Measurements from ENCODE around the gene ABCC3.

The ABCC3 gene, protein sequence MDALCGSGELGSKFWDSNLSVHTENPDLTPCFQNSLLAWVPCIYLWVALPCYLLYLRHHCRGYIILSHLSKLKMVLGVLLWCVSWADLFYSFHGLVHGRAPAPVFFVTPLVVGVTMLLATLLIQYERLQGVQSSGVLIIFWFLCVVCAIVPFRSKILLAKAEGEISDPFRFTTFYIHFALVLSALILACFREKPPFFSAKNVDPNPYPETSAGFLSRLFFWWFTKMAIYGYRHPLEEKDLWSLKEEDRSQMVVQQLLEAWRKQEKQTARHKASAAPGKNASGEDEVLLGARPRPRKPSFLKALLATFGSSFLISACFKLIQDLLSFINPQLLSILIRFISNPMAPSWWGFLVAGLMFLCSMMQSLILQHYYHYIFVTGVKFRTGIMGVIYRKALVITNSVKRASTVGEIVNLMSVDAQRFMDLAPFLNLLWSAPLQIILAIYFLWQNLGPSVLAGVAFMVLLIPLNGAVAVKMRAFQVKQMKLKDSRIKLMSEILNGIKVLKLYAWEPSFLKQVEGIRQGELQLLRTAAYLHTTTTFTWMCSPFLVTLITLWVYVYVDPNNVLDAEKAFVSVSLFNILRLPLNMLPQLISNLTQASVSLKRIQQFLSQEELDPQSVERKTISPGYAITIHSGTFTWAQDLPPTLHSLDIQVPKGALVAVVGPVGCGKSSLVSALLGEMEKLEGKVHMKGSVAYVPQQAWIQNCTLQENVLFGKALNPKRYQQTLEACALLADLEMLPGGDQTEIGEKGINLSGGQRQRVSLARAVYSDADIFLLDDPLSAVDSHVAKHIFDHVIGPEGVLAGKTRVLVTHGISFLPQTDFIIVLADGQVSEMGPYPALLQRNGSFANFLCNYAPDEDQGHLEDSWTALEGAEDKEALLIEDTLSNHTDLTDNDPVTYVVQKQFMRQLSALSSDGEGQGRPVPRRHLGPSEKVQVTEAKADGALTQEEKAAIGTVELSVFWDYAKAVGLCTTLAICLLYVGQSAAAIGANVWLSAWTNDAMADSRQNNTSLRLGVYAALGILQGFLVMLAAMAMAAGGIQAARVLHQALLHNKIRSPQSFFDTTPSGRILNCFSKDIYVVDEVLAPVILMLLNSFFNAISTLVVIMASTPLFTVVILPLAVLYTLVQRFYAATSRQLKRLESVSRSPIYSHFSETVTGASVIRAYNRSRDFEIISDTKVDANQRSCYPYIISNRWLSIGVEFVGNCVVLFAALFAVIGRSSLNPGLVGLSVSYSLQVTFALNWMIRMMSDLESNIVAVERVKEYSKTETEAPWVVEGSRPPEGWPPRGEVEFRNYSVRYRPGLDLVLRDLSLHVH (N-terminal part only)

DNA sequence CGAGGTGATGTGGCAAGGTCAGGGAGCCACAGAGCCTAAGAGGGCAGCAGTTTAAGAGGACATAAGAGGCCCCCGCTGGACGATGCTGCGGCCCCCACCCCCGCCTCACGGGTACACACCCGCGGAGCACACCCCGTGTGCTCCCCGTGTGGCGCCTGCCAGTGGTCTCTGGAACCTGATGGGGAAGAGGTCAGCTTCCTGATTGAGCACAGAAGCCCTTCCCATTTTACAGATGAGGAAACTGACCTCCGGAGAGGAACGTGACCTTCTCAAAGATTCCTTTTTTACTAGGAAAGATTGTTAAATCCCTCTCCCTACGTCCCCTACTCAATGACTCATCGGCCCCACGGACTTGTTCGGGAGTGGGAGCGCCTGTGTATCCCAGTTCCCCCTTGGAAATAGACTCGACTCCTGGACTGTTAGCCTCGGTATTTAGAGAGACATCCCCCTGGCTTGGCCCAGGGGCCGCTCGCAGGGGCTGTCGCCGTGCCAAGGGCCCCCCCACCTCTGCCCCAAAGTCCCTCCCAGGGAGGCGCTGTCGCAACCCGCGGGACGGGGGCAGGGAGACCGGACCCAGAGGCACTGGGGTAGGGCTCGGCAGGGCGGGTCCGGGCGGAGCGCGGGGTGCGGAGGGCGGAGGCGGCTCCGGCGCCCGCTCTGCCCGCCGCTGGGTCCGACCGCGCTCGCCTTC, at the start of gene ABCC3:
ABCC3 (plus strand) TSS at position 658 of the 691 bp plus-strand sequence. CDS start 56 bp downstream, outside the sequence.
- DNase-seq: no peak

DNA sequence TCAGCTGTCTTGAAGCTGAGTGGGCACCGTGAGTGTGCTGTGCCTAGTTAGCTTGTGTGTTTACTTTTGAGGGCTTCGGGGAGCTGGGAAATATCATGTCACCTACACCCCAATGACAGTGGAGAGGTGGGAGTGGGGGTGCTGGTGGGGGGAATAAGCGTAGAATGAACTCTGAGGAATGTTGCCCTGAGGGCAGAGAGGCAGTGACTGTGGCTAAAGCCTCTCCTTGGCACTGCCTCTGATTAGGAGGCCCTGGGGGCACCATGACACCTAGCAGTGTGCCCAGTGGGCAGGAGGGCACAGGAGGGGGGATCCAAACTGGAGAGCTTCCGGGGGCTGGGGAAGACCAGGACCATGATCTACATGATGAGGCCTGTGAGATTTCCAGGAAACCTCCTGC, 49.3 kb upstream of the ABCC3 start:
- no peak for DNase-seq

DNA sequence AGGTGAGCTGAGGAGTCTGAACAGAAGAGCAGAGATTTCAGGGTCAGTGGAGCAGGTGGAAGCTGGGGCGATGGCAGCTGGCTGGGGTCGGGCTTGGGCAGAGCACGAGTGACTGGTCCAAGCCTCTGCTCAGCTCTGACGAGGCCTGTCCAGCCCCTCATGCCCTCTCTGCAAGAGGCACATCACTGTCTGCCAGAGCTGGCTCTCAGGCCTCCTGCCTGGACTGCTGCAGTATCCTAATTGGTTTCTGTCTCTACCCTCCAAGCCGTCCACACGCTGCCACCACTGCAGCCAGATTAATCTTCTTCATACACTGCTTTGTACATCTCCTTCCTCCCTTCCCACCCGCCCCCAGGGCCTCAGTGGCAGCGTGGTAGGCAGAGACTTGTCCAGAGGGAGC, 48.8 kb upstream of the ABCC3 start:
- no peak for DNase-seq

DNA sequence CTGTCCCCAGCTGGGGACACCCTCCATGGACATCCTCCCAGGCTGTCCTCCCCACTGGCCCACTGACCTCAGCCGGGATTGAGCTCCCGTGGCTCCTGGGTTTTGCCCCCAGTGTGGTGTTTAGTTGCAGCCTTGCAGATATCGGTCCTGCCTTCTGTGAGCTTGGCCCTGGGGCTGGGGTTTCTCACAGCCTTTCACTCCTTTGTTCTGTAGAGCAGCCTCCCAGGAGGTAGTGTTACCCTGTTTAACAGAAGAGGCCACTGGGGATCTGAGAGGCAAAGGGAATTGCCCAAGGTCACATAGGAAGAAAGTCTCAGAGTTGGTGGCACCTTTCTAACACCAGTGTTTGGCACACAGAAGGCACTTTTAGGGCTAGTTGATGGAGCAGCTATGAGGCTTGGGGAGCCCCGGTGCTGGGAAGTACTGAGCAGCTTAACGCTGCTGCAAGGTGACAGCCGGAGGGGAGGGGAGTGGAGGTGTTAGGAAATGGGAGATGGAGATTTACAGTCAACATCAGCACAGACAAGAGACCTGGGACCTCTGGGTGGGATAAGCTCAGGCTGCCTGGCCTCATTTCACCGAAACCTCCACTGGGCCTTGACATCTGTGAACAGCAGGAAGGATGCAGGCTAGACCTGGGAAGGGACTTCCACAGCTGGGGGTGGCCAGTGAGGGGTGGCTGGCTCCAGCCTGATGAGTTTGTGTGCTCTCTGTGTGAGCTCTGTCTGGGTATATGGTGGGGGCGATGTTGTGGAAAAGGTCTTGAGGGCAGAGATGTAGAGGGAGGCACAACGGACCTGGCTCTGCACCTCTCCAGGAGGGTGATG, 48.0 kb upstream of the ABCC3 start:
- DNase-seq: no peak

- no peak for DNase-seq
Measured at GRCh38 chr17:50587571-50587970, 47.1 kb upstream of the ABCC3 start.

DNA sequence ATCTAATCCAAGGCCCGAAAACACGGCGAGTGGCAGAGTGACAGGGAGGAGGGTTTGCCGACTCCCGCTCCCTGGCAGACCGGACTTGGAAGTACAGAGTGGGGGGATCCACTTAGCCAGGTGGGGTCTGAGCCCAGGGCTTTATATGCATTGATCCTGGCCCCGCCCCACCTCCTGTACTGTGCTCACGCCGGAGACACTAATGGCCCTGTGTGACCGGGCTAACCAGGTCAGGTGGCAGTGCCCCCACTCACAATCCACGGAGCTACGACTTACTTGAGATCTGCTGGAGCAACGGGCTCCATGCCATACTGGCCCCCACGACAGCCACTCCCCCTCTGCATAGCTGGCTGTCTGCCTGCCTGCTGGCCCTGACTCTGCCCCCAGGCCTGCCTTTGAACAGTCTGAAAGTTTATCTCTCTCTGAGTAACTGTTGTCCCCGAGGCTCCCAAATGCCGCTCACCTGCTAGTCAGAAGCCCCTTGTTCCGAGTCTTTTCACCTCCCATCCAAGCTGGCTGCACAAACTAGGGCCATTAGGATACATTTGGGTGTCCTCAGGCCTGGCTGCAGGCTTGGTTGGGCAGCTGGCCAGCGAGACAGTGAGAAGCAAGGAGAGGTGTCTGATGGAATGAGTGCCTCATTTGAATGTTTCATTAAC, 46.2 kb upstream of the ABCC3 start:
- no peak for DNase-seq

DNA sequence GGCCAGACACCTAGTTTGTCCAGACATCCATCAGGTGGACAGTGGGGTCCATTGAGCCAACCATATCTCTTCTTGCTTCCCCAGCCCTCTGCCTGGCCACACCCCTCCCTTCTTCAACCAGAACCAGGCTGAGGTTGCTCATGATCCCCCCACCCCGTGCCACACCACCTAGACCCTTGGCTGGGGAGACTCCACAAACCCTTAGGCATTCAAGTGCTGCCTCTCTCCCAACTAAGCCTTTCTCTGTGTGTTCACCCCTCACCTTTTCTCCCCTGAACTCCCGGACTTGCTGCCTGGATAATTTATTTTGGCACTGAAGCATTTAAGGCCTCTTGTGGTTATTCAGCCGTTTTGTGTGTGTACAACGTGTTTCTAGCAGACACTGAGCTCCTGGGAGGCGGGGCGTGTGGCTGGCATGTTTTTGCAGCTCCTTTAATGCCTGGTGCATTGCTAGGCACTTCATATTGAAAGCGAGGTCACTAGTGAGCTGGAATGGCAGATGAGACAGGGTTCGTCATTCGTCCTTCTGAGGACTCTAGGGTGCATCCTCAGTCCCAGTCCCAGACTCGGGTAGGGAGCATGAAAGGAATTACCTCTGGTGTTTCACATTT, 45.5 kb upstream of the ABCC3 start:
- DNase-seq: no peak

DNA sequence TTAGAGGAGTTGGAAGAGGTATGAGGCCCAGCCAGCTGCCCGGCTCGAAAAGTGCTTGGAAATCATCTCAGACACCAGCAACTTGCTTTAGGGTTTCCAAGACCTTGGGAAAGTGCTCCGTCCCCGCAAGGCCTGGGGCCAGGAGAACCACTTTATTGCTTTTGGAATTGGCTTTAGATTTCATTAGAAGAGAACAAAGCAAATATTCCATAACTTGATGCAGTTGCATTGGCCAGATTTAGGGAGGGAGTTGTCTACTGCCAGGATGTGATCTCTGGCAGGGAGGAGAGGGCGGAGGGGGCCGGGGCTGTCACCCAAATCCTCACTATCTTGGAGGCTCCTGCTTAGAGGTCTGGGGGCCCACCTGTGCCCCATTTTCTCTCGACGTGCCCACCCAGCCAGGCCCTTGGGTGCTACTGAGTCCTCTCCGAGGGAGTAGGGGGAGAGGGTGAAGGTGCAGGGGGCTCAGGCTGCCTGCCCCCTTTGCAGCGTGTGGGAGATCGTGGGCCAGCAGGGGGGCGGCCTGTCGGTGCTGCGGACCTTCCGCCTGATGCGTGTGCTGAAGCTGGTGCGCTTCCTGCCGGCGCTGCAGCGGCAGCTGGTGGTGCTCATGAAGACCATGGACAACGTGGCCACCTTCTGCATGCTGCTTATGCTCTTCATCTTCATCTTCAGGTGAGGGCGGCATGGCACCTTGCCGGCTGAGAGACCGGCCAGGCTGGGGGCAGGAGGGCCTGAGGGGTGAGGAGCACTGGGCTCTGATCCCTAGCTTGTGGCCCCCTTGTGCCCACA, 43.5 kb upstream of the ABCC3 start:
- DNase-seq: no peak

DNA sequence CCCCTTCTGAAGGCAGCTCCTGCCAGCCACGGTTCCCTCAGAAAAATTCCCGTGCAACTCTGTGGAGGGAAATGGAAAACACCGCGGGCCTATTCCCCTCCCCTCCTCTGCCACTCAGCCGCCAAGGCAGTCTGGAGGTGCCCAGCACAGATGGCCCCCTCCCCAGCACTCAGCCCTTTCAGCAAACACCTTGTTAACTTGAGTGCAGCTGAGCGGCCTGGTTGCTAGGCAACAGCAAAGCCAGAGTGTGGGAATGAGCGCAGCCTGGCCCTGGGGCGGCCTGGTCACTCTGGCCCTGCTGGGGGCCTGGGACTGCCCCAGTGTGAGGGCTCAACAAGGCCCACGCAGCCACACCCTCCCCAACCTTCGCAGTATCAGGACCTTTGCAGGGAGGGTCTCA, 41.4 kb upstream of the ABCC3 start:
- no peak for DNase-seq

- DNase-seq: no peak
Measured at GRCh38 chr17:50594128-50594823, 40.4 kb upstream of the ABCC3 start.

GRCh38 chr17:50594892-50595291, 39.8 kb upstream of the ABCC3 start:
- no peak for DNase-seq

DNA sequence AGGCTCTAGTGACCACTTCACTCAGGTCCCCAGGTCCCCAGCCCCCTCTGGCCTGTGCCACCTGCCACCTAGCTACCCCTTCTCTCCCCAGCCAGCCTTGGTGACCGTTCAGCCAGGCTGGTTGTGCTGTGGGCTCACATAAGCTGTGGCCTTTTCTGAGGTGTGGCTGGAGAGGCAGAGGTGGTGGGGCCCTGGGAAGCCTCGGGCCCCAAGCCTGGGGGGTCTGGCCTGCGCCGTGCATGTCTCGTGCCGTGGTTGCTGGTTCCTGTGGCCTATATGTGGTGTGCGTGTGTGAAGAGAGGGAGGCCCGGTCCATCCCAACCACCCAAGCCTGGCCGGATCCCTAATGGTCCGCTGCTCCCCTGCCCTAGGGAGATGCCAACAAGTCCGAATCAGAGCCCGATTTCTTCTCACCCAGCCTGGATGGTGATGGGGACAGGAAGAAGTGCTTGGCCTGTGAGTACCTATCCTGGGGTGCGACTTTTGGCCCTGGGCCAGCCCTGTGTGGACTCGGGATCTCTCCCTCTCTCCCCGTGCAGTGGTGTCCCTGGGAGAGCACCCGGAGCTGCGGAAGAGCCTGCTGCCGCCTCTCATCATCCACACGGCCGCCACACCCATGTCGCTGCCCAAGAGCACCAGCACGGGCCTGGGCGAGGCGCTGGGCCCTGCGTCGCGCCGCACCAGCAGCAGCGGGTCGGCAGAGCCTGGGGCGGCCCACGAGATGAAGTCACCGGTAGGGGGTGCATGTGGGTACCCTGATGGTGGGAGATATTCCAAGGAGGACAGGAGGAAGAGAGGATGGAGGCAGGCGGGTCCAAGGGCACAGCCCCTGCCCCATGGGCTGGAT, 38.3 kb upstream of the ABCC3 start:
- DNase-seq: no peak

DNA sequence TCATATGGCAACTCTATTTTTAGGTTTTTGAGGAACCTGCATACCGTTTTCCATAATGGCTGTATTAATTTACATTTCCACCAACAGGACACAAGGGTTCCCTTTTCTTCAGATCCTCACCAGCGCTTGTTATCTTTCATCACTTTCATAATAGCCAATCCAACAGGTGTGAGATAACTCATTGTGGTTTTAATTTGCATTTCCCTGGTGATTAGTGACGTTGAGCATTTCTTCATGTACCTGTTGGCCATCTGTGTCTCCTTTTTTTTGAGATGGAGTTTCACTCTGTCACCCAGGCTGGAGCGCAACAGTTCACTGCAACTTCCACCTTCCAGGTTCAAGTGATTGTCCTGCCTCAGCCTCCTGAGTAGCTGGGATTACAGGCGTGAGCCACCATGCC, 36.2 kb upstream of the ABCC3 start:
- DNase-seq: no peak

- no peak for DNase-seq
Measured at GRCh38 chr17:50599606-50600005, 35.1 kb upstream of the ABCC3 start.

DNA sequence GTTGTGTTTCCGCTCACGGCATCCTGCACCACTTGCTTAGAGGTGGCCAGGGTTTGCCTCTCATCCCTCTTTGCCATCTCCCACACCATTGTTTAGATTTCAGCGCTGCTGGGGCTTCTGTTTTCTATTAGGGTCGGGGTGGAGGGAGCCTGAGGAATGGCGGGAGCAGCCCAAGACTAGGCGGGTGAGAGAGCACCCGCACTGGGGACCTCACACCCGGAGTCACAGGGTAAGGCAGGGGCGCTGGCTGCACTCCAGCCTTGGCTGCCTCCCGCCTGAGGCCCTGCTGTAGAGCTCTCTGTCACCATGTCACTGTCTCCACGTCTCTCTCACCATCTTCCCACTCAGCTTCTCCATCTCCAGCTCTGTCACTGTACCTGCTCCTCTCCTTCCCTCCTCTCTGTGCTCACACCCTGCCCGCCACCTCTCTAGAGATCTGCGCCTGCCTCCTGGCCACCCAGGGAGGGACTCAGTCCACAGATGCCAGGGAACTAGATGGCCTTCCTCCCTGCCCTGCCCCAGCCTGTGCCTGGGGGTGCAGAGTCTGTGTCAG, 32.8 kb upstream of the ABCC3 start:
- DNase-seq: no peak

GRCh38 chr17:50602836-50603235, 31.8 kb upstream of the ABCC3 start:
- no peak for DNase-seq

DNA sequence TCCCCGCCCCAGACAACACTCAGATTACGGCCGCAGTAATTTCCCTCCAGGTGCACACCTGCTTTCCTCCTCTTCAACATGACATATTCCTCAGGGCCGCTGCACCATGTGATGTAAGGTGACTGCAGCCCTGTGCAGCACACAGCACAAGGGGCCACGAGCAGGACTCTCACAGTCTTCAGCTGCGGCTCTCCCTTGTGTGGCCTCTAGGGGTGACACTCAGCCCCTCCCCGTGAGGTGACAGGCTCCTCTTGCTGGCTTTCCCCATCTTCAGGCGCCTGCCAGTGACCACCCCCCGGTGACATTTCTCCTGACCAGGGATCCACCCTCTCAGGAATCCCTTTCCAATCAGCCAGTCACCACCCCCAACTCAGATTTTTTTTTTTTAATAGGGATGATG, 31.3 kb upstream of the ABCC3 start:
- DNase-seq: no peak

- DNase-seq: no peak
Measured at GRCh38 chr17:50604513-50604912, 30.2 kb upstream of the ABCC3 start.
